Mesendoderm (in vitro differentiated cells): ENCODE results near the gene TACR2. TPM values are rescaled to one million over a fixed set of nuclear protein-coding genes. Genes with fewer than 3 reads are reported as not detected.

Experiments
- DNase-seq: peaks from one replicate; pipeline ENCODE4 v3.0.0; 2013
- H2AK5ac ChIP-seq: 2 replicates; pipeline ENCODE4 v1.6.1; 2013; ENCODE audit warnings: low read length, inconsistent platforms
- H2BK120ac ChIP-seq: 2 replicates; pipeline ENCODE4 v1.6.1; 2013; ENCODE audit warnings: low read depth, mild to moderate bottlenecking, low read length, moderate library complexity, mixed read lengths
- H2BK15ac ChIP-seq: replicated peaks from 2 replicates; pipeline ENCODE4 v1.6.1; 2013; ENCODE audit warnings: low read depth, mild to moderate bottlenecking, moderate library complexity
- H2BK5ac ChIP-seq: 2 replicates; pipeline ENCODE4 v1.6.1; 2013; ENCODE audit warnings: low read length, inconsistent platforms
- H3K18ac ChIP-seq: 2 replicates; pipeline ENCODE4 v1.6.1; 2013; ENCODE audit warnings: mild to moderate bottlenecking, low read length, mixed read lengths
- H3K23ac ChIP-seq: one replicate; pipeline ENCODE4 v1.6.1; 2013; ENCODE audit warnings: low read length
- H3K27ac ChIP-seq: 2 replicates; pipeline ENCODE4 v1.5.1; 2013; ENCODE audit warnings: low read depth, mild to moderate bottlenecking, inconsistent platforms, low read length, moderate library complexity
- H3K27me3 ChIP-seq: 2 replicates; pipeline ENCODE4 v1.6.1; 2013; ENCODE audit warnings: low read length, control low read depth, mild to moderate bottlenecking, inconsistent platforms; ENCODE audit not compliant: insufficient read depth, poor library complexity
- H3K36me3 ChIP-seq: 2 replicates; pipeline ENCODE4 v1.6.1; 2013; ENCODE audit warnings: low read length, inconsistent platforms; ENCODE audit not compliant: control insufficient read depth, insufficient read depth
- H3K4ac ChIP-seq: one replicate; pipeline ENCODE4 v1.6.1; 2013; ENCODE audit warnings: low read depth, mild to moderate bottlenecking, low read length, moderate library complexity
- H3K4me1 ChIP-seq: 2 replicates; pipeline ENCODE4 v1.6.1; 2013; ENCODE audit warnings: low read depth, low read length, inconsistent platforms; ENCODE audit not compliant: control insufficient read depth
- H3K4me2 ChIP-seq: 2 replicates; pipeline ENCODE4 v1.6.1; 2013; ENCODE audit warnings: low read length
- H3K4me3 ChIP-seq: 2 replicates; pipeline ENCODE4 v1.5.1; 2013; ENCODE audit warnings: mild to moderate bottlenecking, low read length
- H3K56ac ChIP-seq: one replicate; pipeline ENCODE4 v1.6.1; 2013; ENCODE audit warnings: low read length
- H3K79me1 ChIP-seq: 2 replicates; pipeline ENCODE4 v1.6.1; 2013; ENCODE audit warnings: low read length, inconsistent platforms
- H3K79me2 ChIP-seq: 2 replicates; pipeline ENCODE4 v1.6.1; 2013; ENCODE audit warnings: mild to moderate bottlenecking, low read length; ENCODE audit not compliant: control insufficient read depth, insufficient read depth
- H3K9ac ChIP-seq: 2 replicates; pipeline ENCODE4 v1.6.1; 2013; ENCODE audit warnings: low read length, inconsistent platforms
- H4K5ac ChIP-seq: one replicate; pipeline ENCODE4 v1.6.1; 2013; ENCODE audit warnings: low read length
- H4K8ac ChIP-seq: one replicate; pipeline ENCODE4 v1.6.1; 2013; ENCODE audit warnings: low read depth, mild to moderate bottlenecking, control low read depth, low read length, moderate library complexity
- WGBS: extraction: QIAGEN DNeasy Blood & Tissue Kit; methylation state at CpG from one replicate; pipeline ENCODE4 v1.1.7; 2013; ENCODE audit warnings: low lambda C conversion rate, missing lambda C conversion rate; ENCODE audit not compliant: insufficient coverage; ENCODE audit errors: extremely low coverage; 5-methylcytosine and 5-hydroxymethylcytosine counted together
- polyA plus RNA-seq, 2 experiments: library from polyadenylated mRNA; stranded (reverse); fragments of 200-250 nt; gene quantifications; one replicate each; pipeline ENCODE4 v1.2.3, GENCODE V29; 2013

TACR2 gene
- polyA plus RNA-seq (2013, experiment 1 of 2): 0.01 TPM
- 0.03 TPM for polyA plus RNA-seq (2013, experiment 2 of 2)

DNA sequence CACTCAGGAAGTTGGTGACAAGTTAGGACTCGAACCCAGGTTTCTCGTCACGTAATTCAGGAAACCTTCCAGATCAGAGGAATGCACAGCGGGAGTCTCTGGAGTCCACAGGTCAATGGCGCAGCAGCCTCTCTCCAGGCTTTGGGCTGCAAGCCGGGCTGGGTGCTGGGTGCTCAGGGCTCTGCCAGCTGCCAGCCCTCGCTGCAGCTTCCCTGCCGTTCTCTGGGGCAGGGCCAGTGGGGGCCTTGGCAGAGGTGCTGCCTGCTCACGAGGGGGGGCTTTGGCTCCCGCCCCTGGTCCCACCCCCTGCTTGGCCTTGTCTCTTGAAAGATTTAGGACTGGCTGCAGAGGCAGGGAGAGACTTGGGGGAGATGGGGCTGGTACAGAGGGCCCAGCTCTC is at the start of gene TACR2:
Gene TACR2, minus strand, starts transcription at position 224 of the 400 bp plus-strand sequence. CDS start 595 bp downstream, outside the sequence.
- Histone ChIP-seq H3K79me2 (no peaks in the 10 kb centered on the region), H3K27ac (no peak within 1 kb of the TSS), H2BK5ac (no peak within 1 kb of the TSS), H3K79me1 (no peaks in the 10 kb centered on the region), H4K8ac (no peak within 1 kb of the TSS), H3K36me3 (no peaks in the 10 kb centered on the region), H2BK15ac (no peak within 1 kb of the TSS), H4K5ac (no peak within 1 kb of the TSS), H3K4me1 (no peaks in the 10 kb centered on the region), H3K27me3 (no peaks in the 10 kb centered on the region), H3K4me3 (no peak within 1 kb of the TSS), H2AK5ac (no peak within 1 kb of the TSS), H3K9ac (no peak within 1 kb of the TSS), H3K18ac (no peak within 1 kb of the TSS), H3K4me2 (no peak within 1 kb of the TSS), H3K23ac (no peak within 1 kb of the TSS), H2BK120ac (no peak within 1 kb of the TSS), H3K4ac (no peak within 1 kb of the TSS), H3K56ac (no peak within 1 kb of the TSS)
- DNase-seq: no peak
- WGBS: no CpG with 5 or more reads among the region's 10 CpGs

GRCh38 chr10:69466158-69466490 is 49.4 kb upstream of the TACR2 start:
- no peaks in the 10 kb centered on the region for H3K79me1 ChIP-seq
- no peak overlapping the region for H3K18ac ChIP-seq
- peak; percentile 16 for DNase-seq
- no peak overlapping the region for H3K23ac ChIP-seq
- H3K56ac ChIP-seq: no peak overlapping the region
- no peak overlapping the region for H2BK15ac ChIP-seq
- H3K4me1 ChIP-seq: no peaks in the 10 kb centered on the region
- no peak overlapping the region for H2BK5ac ChIP-seq
- no peak overlapping the region for H3K9ac ChIP-seq
- H2AK5ac ChIP-seq: no peak overlapping the region
- no peaks in the 10 kb centered on the region for H3K36me3 ChIP-seq
- H3K4me2 ChIP-seq: no peak overlapping the region
- H3K4me3 ChIP-seq: no peak overlapping the region
- H2BK120ac ChIP-seq: no peak overlapping the region
- no peaks in the 10 kb centered on the region for H3K27me3 ChIP-seq
- no peaks in the 10 kb centered on the region for H3K79me2 ChIP-seq
- H3K4ac ChIP-seq: no peak overlapping the region
- no peak overlapping the region for H3K27ac ChIP-seq
- WGBS: no CpG with 5 or more reads among the region's 5 CpGs
- H4K8ac ChIP-seq: no peak overlapping the region
- no peak overlapping the region for H4K5ac ChIP-seq

GRCh38 chr10:69465457-69466157 is 48.9 kb upstream of the TACR2 start:
- Histone ChIP-seq H3K27ac (no peak overlapping the region), H3K27me3 (no peaks in the 10 kb centered on the region)
- DNase-seq: no peak

GRCh38 chr10:69464801-69465401 is 48.2 kb upstream of the TACR2 start:
- no peak overlapping the region for H3K4me3 ChIP-seq
- H3K23ac ChIP-seq: no peak overlapping the region
- H3K4me1 ChIP-seq: no peaks in the 10 kb centered on the region
- H3K79me2 ChIP-seq: no peaks in the 10 kb centered on the region
- WGBS: no CpG with 5 or more reads among the region's 2 CpGs
- no peak overlapping the region for H3K27ac ChIP-seq
- H2BK120ac ChIP-seq: no peak overlapping the region
- no peak overlapping the region for H3K18ac ChIP-seq
- H3K4me2 ChIP-seq: no peak overlapping the region
- H2BK15ac ChIP-seq: no peak overlapping the region
- H3K79me1 ChIP-seq: no peaks in the 10 kb centered on the region
- H2AK5ac ChIP-seq: no peak overlapping the region
- no peaks in the 10 kb centered on the region for H3K27me3 ChIP-seq
- no peak overlapping the region for H3K9ac ChIP-seq
- no peaks in the 10 kb centered on the region for H3K36me3 ChIP-seq
- no peak overlapping the region for H4K8ac ChIP-seq
- H3K56ac ChIP-seq: no peak overlapping the region
- H2BK5ac ChIP-seq: no peak overlapping the region
- H3K4ac ChIP-seq: no peak overlapping the region
- no peak overlapping the region for H4K5ac ChIP-seq
- no peak for DNase-seq

More at GRCh38 chr10:69465457-69466157, 48.9 kb upstream of the TACR2 start:
- H3K4me1 ChIP-seq: no peaks in the 10 kb centered on the region
- H3K36me3 ChIP-seq: no peaks in the 10 kb centered on the region
- no peaks in the 10 kb centered on the region for H3K79me1 ChIP-seq
- H3K79me2 ChIP-seq: no peaks in the 10 kb centered on the region
- no peak overlapping the region for H3K56ac ChIP-seq
- H2BK120ac ChIP-seq: no peak overlapping the region
- no peak overlapping the region for H3K18ac ChIP-seq
- no peak overlapping the region for H2BK5ac ChIP-seq
- no peak overlapping the region for H4K8ac ChIP-seq
- no peak overlapping the region for H3K9ac ChIP-seq
- no peak overlapping the region for H3K4me2 ChIP-seq
- WGBS: no CpG with 5 or more reads among the region's 9 CpGs
- no peak overlapping the region for H2AK5ac ChIP-seq
- no peak overlapping the region for H2BK15ac ChIP-seq
- no peak overlapping the region for H4K5ac ChIP-seq
- no peak overlapping the region for H3K4me3 ChIP-seq
- no peak overlapping the region for H3K23ac ChIP-seq
- H3K4ac ChIP-seq: no peak overlapping the region

GRCh38 chr10:69464401-69464800 is 47.7 kb upstream of the TACR2 start:
- Histone ChIP-seq H2BK120ac (no peak overlapping the region), H3K27me3 (no peaks in the 10 kb centered on the region), H3K36me3 (no peaks in the 10 kb centered on the region), H3K79me2 (no peaks in the 10 kb centered on the region), H2AK5ac (no peak overlapping the region), H4K5ac (no peak overlapping the region), H3K18ac (no peak overlapping the region), H4K8ac (no peak overlapping the region), H3K56ac (no peak overlapping the region), H2BK5ac (no peak overlapping the region), H3K9ac (no peak overlapping the region), H3K4me3 (no peak overlapping the region), H3K4me2 (no peak overlapping the region), H3K4ac (no peak overlapping the region), H3K27ac (no peak overlapping the region), H3K4me1 (no peaks in the 10 kb centered on the region), H2BK15ac (no peak overlapping the region), H3K23ac (no peak overlapping the region), H3K79me1 (no peaks in the 10 kb centered on the region)
- WGBS: no CpG with 5 or more reads among the region's 7 CpGs
- no peak for DNase-seq
